Measurements from ENCODE around the gene IL20RB. TPM values are rescaled to one million over a fixed set of nuclear protein-coding genes. Genes with fewer than 3 reads are reported as not detected.
A peak's percentile ranks its signal among the peaks of the same experiment; 100 is the strongest.

Gene IL20RB
- total RNA-seq, 1 donor from 2014 or later: 1.8 TPM

- Mint-ChIP-seq H3K27ac (ENCODE audit: unreplicated experiment) (peak overlapping the region; percentile 19), H3K4me1 (ENCODE audit: low read depth, unreplicated experiment) (peaks cover 3% of the 10 kb centered on the region), H3K36me3 (ENCODE audit: unreplicated experiment) (peaks cover 9% of the 10 kb centered on the region), H3K27me3 (ENCODE audit: unreplicated experiment) (peaks cover 8% of the 10 kb centered on the region), H3K9me3 (ENCODE audit: unreplicated experiment) (peaks cover 12% of the 10 kb centered on the region), H3K4me3 (ENCODE audit: unreplicated experiment) (no peak overlapping the region)
- DNase-seq: no peak
- TF ChIP-seq, protein P1, sequence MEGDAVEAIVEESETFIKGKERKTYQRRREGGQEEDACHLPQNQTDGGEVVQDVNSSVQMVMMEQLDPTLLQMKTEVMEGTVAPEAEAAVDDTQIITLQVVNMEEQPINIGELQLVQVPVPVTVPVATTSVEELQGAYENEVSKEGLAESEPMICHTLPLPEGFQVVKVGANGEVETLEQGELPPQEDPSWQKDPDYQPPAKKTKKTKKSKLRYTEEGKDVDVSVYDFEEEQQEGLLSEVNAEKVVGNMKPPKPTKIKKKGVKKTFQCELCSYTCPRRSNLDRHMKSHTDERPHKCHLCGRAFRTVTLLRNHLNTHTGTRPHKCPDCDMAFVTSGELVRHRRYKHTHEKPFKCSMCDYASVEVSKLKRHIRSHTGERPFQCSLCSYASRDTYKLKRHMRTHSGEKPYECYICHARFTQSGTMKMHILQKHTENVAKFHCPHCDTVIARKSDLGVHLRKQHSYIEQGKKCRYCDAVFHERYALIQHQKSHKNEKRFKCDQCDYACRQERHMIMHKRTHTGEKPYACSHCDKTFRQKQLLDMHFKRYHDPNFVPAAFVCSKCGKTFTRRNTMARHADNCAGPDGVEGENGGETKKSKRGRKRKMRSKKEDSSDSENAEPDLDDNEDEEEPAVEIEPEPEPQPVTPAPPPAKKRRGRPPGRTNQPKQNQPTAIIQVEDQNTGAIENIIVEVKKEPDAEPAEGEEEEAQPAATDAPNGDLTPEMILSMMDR (IDR thresholded peaks at IDR 0.05; ENCODE audit: partially characterized antibody, unreplicated experiment): no peak
Observed at GRCh38 chr3:136989781-136990524, 32.2 kb downstream of the IL20RB start.

DNA sequence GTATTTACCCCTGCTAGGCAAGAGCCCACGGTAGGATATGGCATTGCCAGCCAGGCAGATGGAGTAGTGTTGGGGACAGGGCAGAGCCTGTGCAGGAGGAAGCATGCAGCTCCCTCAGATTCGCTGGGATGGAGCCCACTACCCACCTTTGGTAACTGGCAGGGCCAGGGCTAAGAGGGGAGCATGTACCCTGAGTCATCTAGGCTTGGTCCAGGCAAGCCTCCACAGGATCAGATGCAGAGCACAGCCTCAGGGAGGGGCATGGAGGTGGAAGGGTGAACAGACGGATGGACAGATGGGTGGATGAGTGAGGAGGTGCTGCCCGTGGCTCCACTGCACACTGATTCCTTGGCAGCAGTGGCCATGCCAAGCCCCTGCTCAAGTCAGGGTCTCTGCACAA is 33.0 kb downstream of the IL20RB start:
- peaks cover 3% of the 10 kb centered on the region for H3K4me1 Mint-ChIP-seq (ENCODE audit: low read depth, unreplicated experiment)
- no peak overlapping the region for H3K27ac Mint-ChIP-seq (ENCODE audit: unreplicated experiment)
- no peak for DNase-seq
- peaks cover 12% of the 10 kb centered on the region for H3K9me3 Mint-ChIP-seq (ENCODE audit: unreplicated experiment)
- no peak overlapping the region for H3K4me3 Mint-ChIP-seq (ENCODE audit: unreplicated experiment)
- peaks cover 8% of the 10 kb centered on the region for H3K27me3 Mint-ChIP-seq (ENCODE audit: unreplicated experiment)
- peaks cover 9% of the 10 kb centered on the region for H3K36me3 Mint-ChIP-seq (ENCODE audit: unreplicated experiment)
- TF ChIP-seq, protein P1 (IDR thresholded peaks at IDR 0.05; ENCODE audit: partially characterized antibody, unreplicated experiment): no peak

- peaks cover 8% of the 10 kb centered on the region for H3K27me3 Mint-ChIP-seq (ENCODE audit: unreplicated experiment)
- H3K27ac Mint-ChIP-seq (ENCODE audit: unreplicated experiment): no peak overlapping the region
- H3K36me3 Mint-ChIP-seq (ENCODE audit: unreplicated experiment): peaks cover 2% of the 10 kb centered on the region
- TF ChIP-seq, protein P1 (IDR thresholded peaks at IDR 0.05; ENCODE audit: partially characterized antibody, unreplicated experiment): no peak
- H3K4me1 Mint-ChIP-seq (ENCODE audit: low read depth, unreplicated experiment): peaks cover 3% of the 10 kb centered on the region
- peaks cover 8% of the 10 kb centered on the region for H3K9me3 Mint-ChIP-seq (ENCODE audit: unreplicated experiment)
- DNase-seq: no peak
- H3K4me3 Mint-ChIP-seq (ENCODE audit: unreplicated experiment): no peak overlapping the region
Observed at GRCh38 chr3:136992115-136992514, 34.3 kb downstream of the IL20RB start.

GRCh38 chr3:136994772-136995516 is 37.2 kb downstream of the IL20RB start:
- H3K36me3 Mint-ChIP-seq (ENCODE audit: unreplicated experiment): no peaks in the 10 kb centered on the region
- TF ChIP-seq, protein P1 (IDR thresholded peaks at IDR 0.05; ENCODE audit: partially characterized antibody, unreplicated experiment): no peak
- peaks cover 5% of the 10 kb centered on the region for H3K27me3 Mint-ChIP-seq (ENCODE audit: unreplicated experiment)
- no peak overlapping the region for H3K27ac Mint-ChIP-seq (ENCODE audit: unreplicated experiment)
- peaks cover 7% of the 10 kb centered on the region for H3K9me3 Mint-ChIP-seq (ENCODE audit: unreplicated experiment)
- H3K4me1 Mint-ChIP-seq (ENCODE audit: low read depth, unreplicated experiment): peaks cover 3% of the 10 kb centered on the region
- no peak for DNase-seq
- H3K4me3 Mint-ChIP-seq (ENCODE audit: unreplicated experiment): no peak overlapping the region

DNA sequence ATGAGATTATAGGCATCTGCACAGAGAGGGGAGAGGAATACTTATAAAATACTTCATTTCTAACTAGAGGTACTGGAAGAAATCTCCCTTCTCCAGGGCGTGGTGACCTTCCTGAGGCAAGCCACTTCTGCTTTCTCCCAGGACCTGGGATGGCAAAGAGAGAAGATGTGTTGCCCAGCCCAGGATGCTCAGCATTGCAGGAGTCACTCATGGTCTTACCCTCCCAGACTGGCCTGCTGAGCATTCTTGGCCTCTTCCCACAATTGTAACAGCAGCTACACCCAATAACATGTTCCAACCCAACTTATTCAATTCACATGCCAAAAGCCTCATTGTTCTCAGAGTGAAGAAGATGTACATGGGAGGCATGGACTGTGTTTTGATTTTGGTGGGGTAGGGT is 37.9 kb downstream of the IL20RB start:
- Mint-ChIP-seq H3K36me3 (ENCODE audit: unreplicated experiment) (no peaks in the 10 kb centered on the region), H3K27ac (ENCODE audit: unreplicated experiment) (no peak overlapping the region)

More for the DNA sequence above, 37.9 kb downstream of the IL20RB start:
- Mint-ChIP-seq H3K9me3 (ENCODE audit: unreplicated experiment) (peaks cover 3% of the 10 kb centered on the region), H3K27me3 (ENCODE audit: unreplicated experiment) (peaks cover under 1% of the 10 kb centered on the region), H3K4me3 (ENCODE audit: unreplicated experiment) (no peak overlapping the region), H3K4me1 (ENCODE audit: low read depth, unreplicated experiment) (peaks cover 3% of the 10 kb centered on the region)
- no peak for DNase-seq
- TF ChIP-seq, protein P1 (IDR thresholded peaks at IDR 0.05; ENCODE audit: partially characterized antibody, unreplicated experiment): no peak

Data from glutamatergic neuron (in vitro differentiated cells).